ENCODE results near the gene ZNF805. TPM values are rescaled to one million over a fixed set of nuclear protein-coding genes. Genes with fewer than 3 reads are reported as not detected.

Gene ZNF805
- total and polyA plus RNA-seq, 2 donors (not counting 3 experiments of a cell fraction or from before 2014, with no cell fraction given) = 1.6 to 8.6 TPM

- no peaks in the 10 kb centered on the region for H3K36me3 ChIP-seq (ENCODE audit: control insufficient read depth in 2 of 2, extremely low read depth in 1 of 2, insufficient read depth in 2 of 2, low read length in 2 of 2)
- H3K79me2 ChIP-seq (ENCODE audit: control insufficient read depth, insufficient read depth, low read length) = peaks cover 4% of the 10 kb centered on the region
- H3K27ac ChIP-seq (ENCODE audit: insufficient read depth, low read depth, low read length) = no peak overlapping the region
- no peaks in the 10 kb centered on the region for H3K9me3 ChIP-seq (replicated peaks; ENCODE audit: control insufficient read depth, insufficient read depth, low read length)
- H3K9me1 ChIP-seq (replicated peaks; ENCODE audit: control insufficient read depth, extremely low read depth, insufficient read depth, low read length) = no peaks in the 10 kb centered on the region
- dilution Hi-C loops (cut with MboI; ENCODE audit: extremely low pct_ligation_motif_present, low sequenced_read_pairs) (no loop called here), intact Hi-C loops (cut with micrococcal nuclease) (no loop called here)
- no peaks in the 10 kb centered on the region for H3K27me3 ChIP-seq (ENCODE audit: control insufficient read depth in 2 of 2, insufficient read depth in 2 of 2, low read length in 2 of 2)
- H3K4me3 ChIP-seq (replicated peaks in 1 of 3; ENCODE audit: insufficient read depth in 1 of 3, low read depth in 1 of 3, low read length in 3 of 3) = no peak overlapping the region
- H3K9ac ChIP-seq (replicated peaks; ENCODE audit: extremely low read depth, insufficient read depth, low read length) = no peak overlapping the region
- no peak for TF ChIP-seq MAX (IDR thresholded peaks at IDR 0.05; ENCODE audit: insufficient read depth, insufficient read length)
- TF ChIP-seq POLR2AphosphoS5 (IDR thresholded peaks at IDR 0.05; ENCODE audit: insufficient read depth, low read depth, low read length) = no peak
- TF ChIP-seq EZH2 (IDR thresholded peaks at IDR 0.05; ENCODE audit: borderline replicate concordance, low read depth, low read length, severe bottlenecking) = no peak
- no peak for TF ChIP-seq GATA2 (IDR thresholded peaks at IDR 0.05; ENCODE audit: insufficient read depth, insufficient read length, low read depth, low read length)
- TF ChIP-seq JUN (IDR thresholded peaks at IDR 0.05; ENCODE audit: borderline replicate concordance, insufficient read depth, insufficient read length, low read depth) = no peak
- TF ChIP-seq POLR2A (IDR thresholded peaks at IDR 0.05; ENCODE audit: low read depth, low read length) = no peak
- TF ChIP-seq MYC (IDR thresholded peaks at IDR 0.05; ENCODE audit: low read depth, low read length) = no peak
- TF ChIP-seq CTCF (IDR thresholded peaks at IDR 0.05; ENCODE audit: extremely low read depth in 1 of 2, insufficient read depth in 1 of 2, low read depth in 1 of 2, low read length in 2 of 2) = no peak
- no peak for TF ChIP-seq FOS (IDR thresholded peaks at IDR 0.05; ENCODE audit: borderline replicate concordance, insufficient read depth, low read length)
- BruUV-seq (replicated peaks) = no TSS peak
- no peak overlapping the region for H2AFZ ChIP-seq (ENCODE audit: low read depth, low read length)
- CTCF ChIA-PET = no interaction called here
- POLR2A ChIA-PET = no interaction called here
- FAIRE-seq = peak; percentile 53
- no peaks in the 10 kb centered on the region for H4K20me1 ChIP-seq (replicated peaks; ENCODE audit: control insufficient read depth, extremely low read depth, insufficient read depth, low read length)
- no peaks in the 10 kb centered on the region for H3K4me1 ChIP-seq (ENCODE audit: control insufficient read depth, extremely low read depth, insufficient read depth, low read length)
- DNase-seq (ENCODE audit: low read depth, low spot score) = no peak
- no peak overlapping the region for H3K4me2 ChIP-seq (ENCODE audit: insufficient read depth, low read length)
Measured at GRCh38 chr19:57262044-57262443, 21.6 kb downstream of the ZNF805 start.

All from endothelial cell of umbilical vein (primary cell).